Measurements from ENCODE around the gene SARM1. TPM values are rescaled to one million over a fixed set of nuclear protein-coding genes. Genes with fewer than 3 reads are reported as not detected.

Gene SARM1
- total RNA-seq, 1 experiment from 2014 or later = 17.4 TPM

DNA sequence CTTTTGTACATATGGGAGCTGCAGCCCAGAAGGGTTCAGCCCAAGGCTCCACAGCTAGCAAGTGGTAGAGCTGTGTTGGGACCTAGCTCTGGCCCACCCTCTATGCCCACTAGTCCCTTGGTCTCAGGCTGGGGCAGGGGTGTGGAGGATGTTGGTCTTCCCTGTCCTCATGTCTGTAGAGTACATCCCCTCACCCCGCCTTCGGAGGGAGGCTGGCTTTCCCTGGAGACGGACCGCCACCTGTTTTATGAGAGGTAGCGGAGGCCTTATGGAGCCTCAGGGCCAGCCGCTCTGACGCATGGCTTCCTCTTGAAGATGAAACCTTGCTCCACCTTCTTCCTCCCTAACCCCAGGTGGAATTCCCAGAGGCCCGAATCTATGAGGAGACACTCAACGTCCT, 27.5 kb upstream of the SARM1 start:
- ChIA-PET CTCF (no interaction called here), POLR2A (interaction anchor here (0.6 kb wide), 1 partner anchor 463 kb away, joined by 9 read pairs; no protein-coding TSS in a partner anchor)
- in situ Hi-C loops (cut with HindIII; ENCODE audit: low pct_unique_long_range_greater_than_20kb, low sequenced_read_pairs) (no loop called here), intact Hi-C loops (cut with micrococcal nuclease; ENCODE audit: unreplicated experiment) (no loop called here)
- H3K9me3 ChIP-seq (ENCODE audit: control insufficient read depth, insufficient read depth, low read depth, low read length) = no peaks in the 10 kb centered on the region
- no peaks in the 10 kb centered on the region for H3K27me3 ChIP-seq (ENCODE audit: control insufficient read depth, insufficient read depth, low read length)
- H3K4me3 ChIP-seq (ENCODE audit: low read depth in 2 of 2, low read length in 2 of 2) = no peak overlapping the region
- peaks cover 2% of the 10 kb centered on the region; the same call in 1 of the 2 replicates for H3K36me3 ChIP-seq (ENCODE audit: control insufficient read depth, insufficient read depth, low read length)
- peaks cover 26% of the 10 kb centered on the region for H3K4me1 ChIP-seq (ENCODE audit: control insufficient read depth, insufficient read depth, low read length)
- no peak overlapping the region for H3K27ac ChIP-seq (ENCODE audit: low read length)
- no peak for DNase-seq (ENCODE audit: low read depth, low spot score)
- TF ChIP-seq TCF7L2 (IDR thresholded peaks at IDR 0.05; ENCODE audit: low read depth, low read length) (no peak), SIN3A (IDR thresholded peaks at IDR 0.05; ENCODE audit: borderline replicate concordance, insufficient read depth, low read depth, low read length) (no peak)
- no TSS peak for BruUV-seq (replicated peaks)
- no peak for ATAC-seq

- intact Hi-C loops (cut with micrococcal nuclease; ENCODE audit: unreplicated experiment) (no loop called here), in situ Hi-C loops (cut with HindIII; ENCODE audit: low pct_unique_long_range_greater_than_20kb, low sequenced_read_pairs) (no loop called here)
- Histone ChIP-seq H3K27me3 (ENCODE audit: control insufficient read depth, insufficient read depth, low read length) (no peaks in the 10 kb centered on the region), H3K4me1 (ENCODE audit: control insufficient read depth, insufficient read depth, low read length) (peaks cover 26% of the 10 kb centered on the region), H3K9me3 (ENCODE audit: control insufficient read depth, insufficient read depth, low read depth, low read length) (no peaks in the 10 kb centered on the region), H3K36me3 (ENCODE audit: control insufficient read depth, insufficient read depth, low read length) (peaks cover 2% of the 10 kb centered on the region; the same call in 1 of the 2 replicates), H3K27ac (ENCODE audit: low read length) (no peak overlapping the region), H3K4me3 (ENCODE audit: low read depth in 2 of 2, low read length in 2 of 2) (no peak overlapping the region)
- POLR2A ChIA-PET = interaction anchor here (0.6 kb wide), 1 partner anchor 102 kb away, joined by 4 read pairs; no protein-coding TSS in a partner anchor
- no peak for ATAC-seq
- DNase-seq (ENCODE audit: low read depth, low spot score) = no peak
- BruUV-seq (replicated peaks) = no TSS peak
- CTCF ChIA-PET = no interaction called here
- TF ChIP-seq, protein P1, sequence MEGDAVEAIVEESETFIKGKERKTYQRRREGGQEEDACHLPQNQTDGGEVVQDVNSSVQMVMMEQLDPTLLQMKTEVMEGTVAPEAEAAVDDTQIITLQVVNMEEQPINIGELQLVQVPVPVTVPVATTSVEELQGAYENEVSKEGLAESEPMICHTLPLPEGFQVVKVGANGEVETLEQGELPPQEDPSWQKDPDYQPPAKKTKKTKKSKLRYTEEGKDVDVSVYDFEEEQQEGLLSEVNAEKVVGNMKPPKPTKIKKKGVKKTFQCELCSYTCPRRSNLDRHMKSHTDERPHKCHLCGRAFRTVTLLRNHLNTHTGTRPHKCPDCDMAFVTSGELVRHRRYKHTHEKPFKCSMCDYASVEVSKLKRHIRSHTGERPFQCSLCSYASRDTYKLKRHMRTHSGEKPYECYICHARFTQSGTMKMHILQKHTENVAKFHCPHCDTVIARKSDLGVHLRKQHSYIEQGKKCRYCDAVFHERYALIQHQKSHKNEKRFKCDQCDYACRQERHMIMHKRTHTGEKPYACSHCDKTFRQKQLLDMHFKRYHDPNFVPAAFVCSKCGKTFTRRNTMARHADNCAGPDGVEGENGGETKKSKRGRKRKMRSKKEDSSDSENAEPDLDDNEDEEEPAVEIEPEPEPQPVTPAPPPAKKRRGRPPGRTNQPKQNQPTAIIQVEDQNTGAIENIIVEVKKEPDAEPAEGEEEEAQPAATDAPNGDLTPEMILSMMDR (IDR thresholded peaks at IDR 0.05) = no peak
- TF ChIP-seq SIN3A (IDR thresholded peaks at IDR 0.05; ENCODE audit: borderline replicate concordance, insufficient read depth, low read depth, low read length) (no peak), TCF7L2 (IDR thresholded peaks at IDR 0.05; ENCODE audit: low read depth, low read length) (no peak), POLR2AphosphoS5 (IDR thresholded peaks at IDR 0.05; ENCODE audit: low read depth, low read length) (no peak), REST (IDR thresholded peaks at IDR 0.05; ENCODE audit: insufficient read depth in 1 of 2, low read depth in 2 of 2, low read length in 1 of 2) (no peak)
Measured at GRCh38 chr17:28344435-28344901, 27.0 kb upstream of the SARM1 start.

DNA sequence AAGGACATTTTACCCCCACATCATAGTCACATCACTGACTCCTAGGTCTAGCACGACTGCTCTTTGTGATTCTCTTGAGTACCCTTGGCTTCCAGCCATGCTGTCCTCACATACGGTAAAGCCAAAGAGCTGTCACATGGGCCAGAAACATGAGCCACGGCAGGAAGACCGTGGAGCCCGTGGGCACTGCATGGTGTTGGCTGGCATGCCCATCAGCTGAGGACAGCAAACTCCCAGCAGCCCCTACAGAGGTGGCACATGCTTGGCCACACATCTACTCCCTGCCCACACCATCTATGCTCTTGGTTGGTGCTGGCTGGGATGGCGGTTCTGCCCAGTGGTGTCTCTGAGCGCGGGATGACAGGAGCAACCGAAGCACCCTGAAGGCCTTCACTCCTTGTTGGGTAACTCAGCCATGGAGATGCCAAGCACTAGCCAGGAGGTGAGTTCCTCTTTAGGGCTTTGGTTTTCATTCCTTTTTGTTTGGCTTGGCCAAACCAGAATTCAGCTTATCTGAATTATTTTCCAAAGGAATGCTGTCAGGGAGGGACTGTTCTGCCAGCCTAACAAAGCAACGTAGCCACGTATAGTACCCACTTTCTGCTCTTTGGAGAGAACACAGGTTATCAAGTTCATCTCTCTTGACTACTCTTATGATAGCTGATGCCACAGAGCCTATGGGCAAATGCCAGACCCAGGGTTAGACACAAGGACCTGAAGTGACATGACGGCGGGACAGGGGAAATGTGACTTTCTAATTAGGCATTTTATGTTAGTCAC, 25.9 kb upstream of the SARM1 start:
- peak overlapping the region; percentile 65 for H3K27ac ChIP-seq (ENCODE audit: low read length)
- BruUV-seq (replicated peaks) = no TSS peak
- intact Hi-C loops (cut with micrococcal nuclease; ENCODE audit: unreplicated experiment) = no loop called here
- ChIA-PET CTCF (no interaction called here), POLR2A (interaction anchor here (0.6 to 1.4 kb wide), 4 partner anchors 10 to 104 kb away, joined by 3 to 11 read pairs (median 6); partner anchors contain the start of genes IFT20, POLDIP2 and TNFAIP1)
- DNase-seq (ENCODE audit: low read depth, low spot score) = no peak
- in situ Hi-C loops (cut with HindIII; ENCODE audit: low pct_unique_long_range_greater_than_20kb, low sequenced_read_pairs) = no loop called here
- peaks cover 26% of the 10 kb centered on the region for H3K4me1 ChIP-seq (ENCODE audit: control insufficient read depth, insufficient read depth, low read length)
- peak; percentile 26; the same call in 1 of the 2 replicates for TF ChIP-seq POLR2AphosphoS5 (IDR thresholded peaks at IDR 0.05; ENCODE audit: low read depth, low read length)
- no peak for TF ChIP-seq SIN3A (IDR thresholded peaks at IDR 0.05; ENCODE audit: borderline replicate concordance, insufficient read depth, low read depth, low read length)
- ATAC-seq = no peak
- H3K36me3 ChIP-seq (ENCODE audit: control insufficient read depth, insufficient read depth, low read length) = peaks cover 5% of the 10 kb centered on the region
- no peak overlapping the region for H3K4me3 ChIP-seq (ENCODE audit: low read depth in 2 of 2, low read length in 2 of 2)
- H3K9me3 ChIP-seq (ENCODE audit: control insufficient read depth, insufficient read depth, low read depth, low read length) = no peaks in the 10 kb centered on the region
- H3K27me3 ChIP-seq (ENCODE audit: control insufficient read depth, insufficient read depth, low read length) = no peaks in the 10 kb centered on the region

All from Panc1 (cell line).